CD4-positive, alpha-beta T cell (primary cell): ENCODE data around the gene NPHP1. TPM values are rescaled to one million over a fixed set of nuclear protein-coding genes. Genes with fewer than 3 reads are reported as not detected.
A peak's percentile ranks its signal among the peaks of the same experiment; 100 is the strongest.

Source experiments
- ATAC-seq: fragments of 200-7000 bp; cut with Tn5 transposase; one replicate; pipeline ENCODE4 v1.10.0; 2022; ENCODE audit warnings: mild to moderate bottlenecking; ENCODE audit not compliant: poor library complexity
- CTCF ChIA-PET: fragments of 350-600 bp; sonication (Branson Sonifier 250); formaldehyde crosslinking; loops from one replicate; lab custom pipeline; 2021; ENCODE audit warnings: antibody characterized with exemption, inconsistent platforms; lab: Charles Lee
- POLR2A ChIA-PET: fragments of 350-600 bp; sonication (Branson Sonifier 250); formaldehyde crosslinking; loops from one replicate; lab custom pipeline; 2021; ENCODE audit warnings: antibody characterized with exemption, inconsistent platforms; lab: Charles Lee
- DNase-seq, 14 experiments: peaks; one replicate each; pipeline ENCODE4 v3.0.0-alpha.2; 2013 to 2020; ENCODE audit warnings: mixed read lengths in 2 of 14
- H3K27ac ChIP-seq, 2 donors: one replicate each; pipeline versions ENCODE4 v1.5.1 to v1.7.0; 2013; ENCODE audit warnings: low read length in 2 of 2, low read depth in 1 of 2, mild to moderate bottlenecking in 1 of 2
- H3K27me3 ChIP-seq, 2 experiments: 1 replicate in 1 of 2; 2 replicates in 1 of 2; pipeline versions ENCODE4 v1.6.1 to v1.7.0; 2013; ENCODE audit warnings: low read length in 2 of 2, control low read depth in 1 of 2, mild to moderate bottlenecking in 1 of 2, moderate library complexity in 1 of 2; ENCODE audit not compliant: insufficient read depth in 2 of 2, control insufficient read depth in 1 of 2
- H3K36me3 ChIP-seq: one replicate; pipeline ENCODE4 v1.6.1; 2013; ENCODE audit warnings: low read length, control low read depth; ENCODE audit not compliant: insufficient read depth
- H3K4me1 ChIP-seq: one replicate; pipeline ENCODE4 v1.6.1; 2013; ENCODE audit warnings: low read length, control low read depth; ENCODE audit not compliant: insufficient read depth
- H3K4me3 ChIP-seq: one replicate; pipeline ENCODE4 v1.5.1; 2013; ENCODE audit warnings: mild to moderate bottlenecking, low read length, moderate library complexity
- H3K9me3 ChIP-seq, 2 experiments: 1 replicate in 1 of 2; 2 replicates in 1 of 2; pipeline versions ENCODE4 v1.6.1 to v1.7.0; 2013; ENCODE audit warnings: low read length in 2 of 2, mild to moderate bottlenecking in 2 of 2, control low read depth in 1 of 2, moderate library complexity in 1 of 2; ENCODE audit not compliant: control insufficient read depth in 1 of 2, insufficient read depth in 1 of 2
- H3K27ac Mint-ChIP-seq: one replicate; pipeline ENCODE4 v1.8.0; 2020; ENCODE audit warnings: mixed read lengths
- H3K27me3 Mint-ChIP-seq: one replicate; pipeline ENCODE4 v1.8.0; 2021; ENCODE audit warnings: mixed read lengths
- H3K36me3 Mint-ChIP-seq: one replicate; pipeline ENCODE4 v1.8.0; 2021; ENCODE audit warnings: low read depth, mixed read lengths
- H3K4me1 Mint-ChIP-seq: one replicate; pipeline ENCODE4 v1.8.0; 2021; ENCODE audit warnings: low read depth, mixed read lengths
- H3K4me3 Mint-ChIP-seq: one replicate; pipeline ENCODE4 v1.8.0; 2020; ENCODE audit warnings: mild to moderate bottlenecking, mixed read lengths
- H3K9me3 Mint-ChIP-seq: one replicate; pipeline ENCODE4 v1.8.0; 2020; ENCODE audit warnings: mixed read lengths
- CTCF ChIP-seq: fragments of 200-600 bp; IDR thresholded peaks from one replicate; pipeline ENCODE4 v1.8.0; 2022; ENCODE audit warnings: antibody characterized with exemption, mild to moderate bottlenecking
- intact Hi-C, 2 experiments: fragments of 100-400 bp; cut with DNase I in 1 of 2; cut with micrococcal nuclease in 1 of 2; formaldehyde crosslinking; loops; one replicate each; pipeline versions ENCODE4 v1.15.1 to v1.9.0; 2023 to 2025; cut with DNase I, micrococcal nuclease
- total RNA-seq, 174 experiments: library from RNA in 2 of 174; stranded (reverse) in 2 of 174; gene quantifications; one replicate each; pipeline ENCODE4 v1.2.3 and lab custom pipeline; 2021 to 2026

Gene NPHP1
- total RNA-seq, 2 experiments from 2014 or later, result 0.33 to 0.98 TPM

GRCh38 chr2:110211938-110212858 is 7.4 kb upstream of the NPHP1 start, which contains the start of gene MTLN:
MTLN (minus strand) TSS chr2:110212547; CDS start chr2:110212525, 22 bp downstream.
- CTCF ChIA-PET, result no interaction called here
- Histone ChIP-seq H3K27me3 (peaks cover 8 to 15% of the 10 kb centered on the region in 2 experiments), H3K4me1 (peaks cover 8% of the 10 kb centered on the region), H3K27ac (peak within 1 kb of the TSS; percentile 71 to 77), H3K36me3 (peaks cover 3% of the 10 kb centered on the region), H3K9me3 (no peaks in the 10 kb centered on the region), H3K4me3 (peak within 1 kb of the TSS; percentile 100)
- TF ChIP-seq CTCF, result no peak
- Mint-ChIP-seq H3K9me3 (peaks cover 2% of the 10 kb centered on the region), H3K36me3 (peaks cover 36% of the 10 kb centered on the region), H3K4me3 (peak within 1 kb of the TSS; percentile 97), H3K4me1 (peaks cover 34% of the 10 kb centered on the region), H3K27me3 (peaks cover 27% of the 10 kb centered on the region), H3K27ac (peak within 1 kb of the TSS; percentile 91)
- intact Hi-C loops, result loop anchor here in 1 of 2 experiments (5.0 kb wide), 1 partner anchor 1765 kb away; the partner anchor contains the start of gene GCC2
- DNase-seq (peak; percentile 48 to 86 (median 62)), ATAC-seq (peak; percentile 92)
- POLR2A ChIA-PET, result interaction anchor here (0.7 kb wide), 1 partner anchor 8 kb away, joined by 6 read pairs; the partner anchor contains the start of gene NPHP1

DNA sequence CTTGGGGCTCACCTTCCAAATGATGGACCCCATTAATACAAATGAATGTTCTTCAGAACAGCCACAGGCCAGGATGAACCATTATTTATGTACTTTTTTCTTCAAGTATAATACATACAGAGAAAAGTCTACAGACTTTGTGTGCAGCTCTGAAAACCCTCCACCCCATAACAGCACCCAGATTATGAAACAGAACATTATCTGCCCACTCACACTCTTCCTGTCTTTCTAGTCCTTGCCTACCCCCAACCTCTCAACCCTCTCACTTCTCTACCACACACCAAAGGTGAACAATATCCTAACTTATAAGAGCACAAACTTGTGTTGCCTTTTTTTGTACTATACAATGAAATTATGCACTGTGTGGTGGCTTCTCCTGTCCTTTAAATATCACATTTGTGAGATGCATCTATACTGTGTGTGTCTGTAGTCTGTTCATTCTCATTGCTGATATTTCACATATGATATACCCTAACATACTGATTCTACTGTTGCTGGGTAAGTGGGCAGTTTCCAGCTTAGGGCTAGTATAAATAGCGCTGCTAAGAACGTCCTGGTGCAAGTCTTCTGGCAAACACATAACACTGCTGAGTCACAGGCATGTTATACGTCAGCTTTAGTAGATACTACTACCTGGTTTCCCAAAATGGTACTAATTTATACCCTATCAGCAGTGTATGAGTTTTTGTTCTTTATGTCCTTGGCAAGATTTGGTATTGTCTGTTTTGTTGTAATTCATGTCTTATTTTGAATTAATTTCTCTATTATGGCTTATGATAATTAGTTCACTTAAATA is 1.0 kb upstream of the NPHP1 start:
- TF ChIP-seq CTCF, result no peak
- ChIA-PET POLR2A (interaction anchor here (2.4 kb wide), 1 partner anchor 7 kb away, joined by 6 read pairs; no protein-coding TSS in a partner anchor), CTCF (no interaction called here)
- peak overlapping the region; percentile 78 for H3K27ac Mint-ChIP-seq
- H3K36me3 Mint-ChIP-seq, result peaks cover 26% of the 10 kb centered on the region
- intact Hi-C loops, result loop anchor here in 1 of 2 experiments (5.0 kb wide), 1 partner anchor 1489 kb away; the partner anchor contains the start of gene RANBP2
- no peaks in the 10 kb centered on the region for H3K27me3 Mint-ChIP-seq
- Histone ChIP-seq H3K27me3 (no peaks in the 10 kb centered on the region), H3K4me3 (peak overlapping the region; percentile 69), H3K27ac (no peak overlapping the region), H3K9me3 (no peaks in the 10 kb centered on the region), H3K4me1 (peaks cover 7% of the 10 kb centered on the region), H3K36me3 (peaks cover 3% of the 10 kb centered on the region)
- no peak for DNase-seq
- H3K4me3 Mint-ChIP-seq, result peak overlapping the region; percentile 93
- H3K9me3 Mint-ChIP-seq, result no peaks in the 10 kb centered on the region
- no peak for ATAC-seq
- H3K4me1 Mint-ChIP-seq, result peaks cover 40% of the 10 kb centered on the region

DNA sequence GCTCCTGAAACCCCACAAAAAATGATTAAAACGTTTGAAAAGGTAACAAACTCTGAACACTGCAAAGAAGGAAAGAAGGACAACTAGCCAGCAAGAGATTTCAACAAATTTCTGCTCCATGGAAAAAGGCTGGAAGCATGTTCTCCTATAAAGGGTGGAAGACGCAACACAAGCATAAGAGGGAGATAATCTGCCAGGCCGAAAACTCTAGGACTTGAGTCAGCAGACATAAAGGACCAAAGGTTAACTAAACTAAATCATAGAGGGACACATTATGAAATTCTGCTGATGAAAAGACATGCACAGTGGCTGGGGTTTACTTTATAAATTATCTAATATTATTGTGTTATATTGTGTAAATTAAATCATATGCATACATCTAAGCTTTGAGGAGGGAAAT is 6.8 kb downstream of the NPHP1 start:
- no peaks in the 10 kb centered on the region for H3K27me3 ChIP-seq
- DNase-seq, result no peak
- no peaks in the 10 kb centered on the region for H3K27me3 Mint-ChIP-seq

More for the DNA sequence above, 6.8 kb downstream of the NPHP1 start:
- ChIA-PET CTCF (interaction anchor here (1.1 kb wide), 1 partner anchor 8 kb away, joined by 3 read pairs; no protein-coding TSS in a partner anchor), POLR2A (no interaction called here)
- Histone ChIP-seq H3K4me3 (no peak overlapping the region), H3K36me3 (no peaks in the 10 kb centered on the region), H3K27ac (no peak overlapping the region), H3K9me3 (no peaks in the 10 kb centered on the region), H3K4me1 (no peaks in the 10 kb centered on the region)
- ATAC-seq, result no peak
- Mint-ChIP-seq H3K36me3 (no peaks in the 10 kb centered on the region), H3K4me1 (no peaks in the 10 kb centered on the region), H3K9me3 (no peaks in the 10 kb centered on the region), H3K27ac (no peak overlapping the region), H3K4me3 (no peak overlapping the region)
- intact Hi-C loops, result no loop called here
- no peak for TF ChIP-seq CTCF
